ENCODE results near the gene LYSMD1.
A peak's percentile ranks its signal among the peaks of the same experiment; 100 is the strongest.
"Not testable (repeated sequence)": the region's sequence is repeated elsewhere in the genome, so short reads cannot be mapped to it uniquely, and the experiment has no call there.

The LYSMD1 gene

DNA sequence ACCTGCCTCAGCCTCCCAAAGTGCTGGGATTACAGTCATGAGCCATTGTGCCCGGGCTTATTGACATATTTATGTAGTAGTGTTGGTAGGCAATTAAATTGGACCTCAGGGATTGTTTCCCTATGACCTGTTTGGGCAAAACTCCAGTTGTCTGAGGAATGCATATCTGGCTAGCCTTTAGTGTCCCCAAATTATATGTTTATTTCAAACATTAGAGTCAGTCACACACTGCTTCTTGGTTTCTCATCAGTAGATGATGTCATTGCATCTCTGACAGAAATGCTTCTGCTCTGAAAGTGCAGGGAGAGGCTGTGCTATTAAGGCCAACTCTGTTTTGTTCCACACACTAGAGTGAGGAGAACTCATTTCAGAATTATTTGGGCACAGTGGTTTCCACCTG, 45.1 kb upstream of the LYSMD1 start:
- Histone ChIP-seq H3K4me1 (ENCODE audit: insufficient read depth, low read length) (peaks cover 22% of the 10 kb centered on the region), H3K27ac (ENCODE audit: low read length) (no peak overlapping the region), H3K36me3 (ENCODE audit: insufficient read depth, low read length) (peaks cover 65% of the 10 kb centered on the region), H3K79me2 (ENCODE audit: insufficient read depth, low read length) (peaks cover 97% of the 10 kb centered on the region), H3K9ac (ENCODE audit: low read depth, low read length) (no peak overlapping the region), H3K9me3 (ENCODE audit: insufficient read depth, low read length, severe bottlenecking) (no peaks in the 10 kb centered on the region), H4K20me1 (ENCODE audit: insufficient read depth, low read length) (peaks cover 34% of the 10 kb centered on the region), H3K4me3 (ENCODE audit: low read depth in 1 of 2, low read length in 2 of 2) (no peak overlapping the region), H2AFZ (ENCODE audit: low read depth, low read length) (no peak overlapping the region), H3K27me3 (ENCODE audit: insufficient read depth, low read length, poor library complexity) (no peaks in the 10 kb centered on the region), H3K4me2 (ENCODE audit: insufficient read depth, low read length) (no peak overlapping the region)
- no peak for TF ChIP-seq CTCF (IDR thresholded peaks at IDR 0.05; ENCODE audit: borderline replicate concordance, extremely low read depth, low read length, poor library complexity, severe bottlenecking)
- no peak for TF ChIP-seq EZH2 (IDR thresholded peaks at IDR 0.05; ENCODE audit: borderline replicate concordance, low read depth, low read length, severe bottlenecking)
- ATAC-seq (ENCODE audit: insufficient read depth, low read depth) (no peak), DNase-seq (no peak)

DNA sequence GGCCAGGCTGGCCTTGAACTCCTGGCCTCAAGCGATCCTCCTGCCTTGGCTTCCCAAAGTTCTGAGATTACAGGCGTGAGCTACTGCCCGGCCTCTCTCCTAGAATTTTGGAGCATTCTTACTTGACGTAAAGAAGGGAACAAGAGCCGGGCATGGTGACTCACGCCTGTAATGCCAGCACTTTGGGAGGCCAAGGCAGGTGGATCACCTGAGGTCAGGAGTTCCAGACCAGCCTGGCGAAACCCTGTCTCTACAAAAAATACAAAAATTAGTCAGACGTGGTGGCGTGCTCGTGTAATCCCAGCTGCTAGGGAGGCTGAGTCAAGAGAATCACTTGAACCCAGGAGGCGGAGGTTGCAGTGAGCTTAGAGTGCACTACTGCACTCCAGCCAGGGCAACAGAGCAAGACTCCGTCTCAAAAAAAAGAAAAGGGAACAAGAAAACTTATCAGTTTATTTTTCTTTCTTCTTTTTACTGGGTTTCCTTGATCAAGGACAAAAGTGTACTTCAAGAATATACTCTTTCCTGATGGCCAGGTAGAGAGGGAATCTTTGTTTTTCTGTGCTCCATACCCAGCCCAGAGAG, 39.8 kb upstream of the LYSMD1 start:
- H3K4me1 ChIP-seq (ENCODE audit: insufficient read depth, low read length): peaks cover 13% of the 10 kb centered on the region; the same call in 1 of the 2 replicates
- not testable (repeated sequence) for H3K4me3 ChIP-seq (ENCODE audit: low read depth in 1 of 2, low read length in 2 of 2); H3K9ac ChIP-seq (ENCODE audit: low read depth, low read length); DNase-seq; H2AFZ ChIP-seq (ENCODE audit: low read depth, low read length); H3K9me3 ChIP-seq (ENCODE audit: insufficient read depth, low read length, severe bottlenecking); ATAC-seq (ENCODE audit: insufficient read depth, low read depth); H3K27me3 ChIP-seq (ENCODE audit: insufficient read depth, low read length, poor library complexity); H3K4me2 ChIP-seq (ENCODE audit: insufficient read depth, low read length); H3K27ac ChIP-seq (ENCODE audit: low read length)
- peaks cover 40% of the 10 kb centered on the region; the same call in 1 of the 2 replicates for H4K20me1 ChIP-seq (ENCODE audit: insufficient read depth, low read length)
- peaks cover 82% of the 10 kb centered on the region for H3K36me3 ChIP-seq (ENCODE audit: insufficient read depth, low read length)
- peaks cover 96% of the 10 kb centered on the region for H3K79me2 ChIP-seq (ENCODE audit: insufficient read depth, low read length)

GRCh38 chr1:151199873-151200581, 34.3 kb upstream of the LYSMD1 start:
- H3K4me3 ChIP-seq (ENCODE audit: low read depth in 1 of 2, low read length in 2 of 2): peak overlapping the region; percentile 98
- peak overlapping the region; percentile 75 for H3K9ac ChIP-seq (ENCODE audit: low read depth, low read length)
- no peak for TF ChIP-seq EZH2 (IDR thresholded peaks at IDR 0.05; ENCODE audit: borderline replicate concordance, low read depth, low read length, severe bottlenecking)
- no peak for TF ChIP-seq CTCF (IDR thresholded peaks at IDR 0.05; ENCODE audit: borderline replicate concordance, extremely low read depth, low read length, poor library complexity, severe bottlenecking)
- peaks cover 36% of the 10 kb centered on the region for H3K36me3 ChIP-seq (ENCODE audit: insufficient read depth, low read length)
- H4K20me1 ChIP-seq (ENCODE audit: insufficient read depth, low read length): peaks cover 38% of the 10 kb centered on the region; the same call in 1 of the 2 replicates
- H3K4me2 ChIP-seq (ENCODE audit: insufficient read depth, low read length): peak overlapping the region; percentile 75
- DNase-seq: no peak
- peaks cover 66% of the 10 kb centered on the region for H3K79me2 ChIP-seq (ENCODE audit: insufficient read depth, low read length)
- peaks cover 37% of the 10 kb centered on the region for H3K4me1 ChIP-seq (ENCODE audit: insufficient read depth, low read length)
- ATAC-seq (ENCODE audit: insufficient read depth, low read depth): no peak
- peak overlapping the region; percentile 93 for H3K27ac ChIP-seq (ENCODE audit: low read length)
- no peak overlapping the region for H2AFZ ChIP-seq (ENCODE audit: low read depth, low read length)
- H3K9me3 ChIP-seq (ENCODE audit: insufficient read depth, low read length, severe bottlenecking): no peaks in the 10 kb centered on the region
- H3K27me3 ChIP-seq (ENCODE audit: insufficient read depth, low read length, poor library complexity): no peaks in the 10 kb centered on the region

Measured in DND-41 (cell line).